ENCODE measurements around the gene KLHL6. TPM values are rescaled to one million over a fixed set of nuclear protein-coding genes. Genes with fewer than 3 reads are reported as not detected.

KLHL6 gene
- total RNA-seq, 1 experiment from 2014 or later = not detected

GRCh38 chr3:183485093-183485492 lies 70.4 kb downstream of the KLHL6 start:
- no peaks in the 10 kb centered on the region for H3K9me3 ChIP-seq (ENCODE audit: control insufficient read depth, low read depth, low read length)
- no peak overlapping the region for H4K91ac ChIP-seq (ENCODE audit: insufficient read length, low read depth, low read length)
- H2AFZ ChIP-seq (ENCODE audit: low read length) = no peak overlapping the region
- no peaks in the 10 kb centered on the region for H3K27me3 Mint-ChIP-seq (ENCODE audit: low read depth)
- H3K56ac ChIP-seq (ENCODE audit: insufficient read length, low read depth, low read length) = no peak overlapping the region
- WGBS (ENCODE audit: extremely low coverage, insufficient read length, low lambda C conversion rate) = no CpG with 5 or more reads among the region's 6 CpGs
- H3K36me3 Mint-ChIP-seq (ENCODE audit: insufficient read depth in 1 of 3, low read depth in 3 of 3) = no peaks in the 10 kb centered on the region
- no peak overlapping the region for H2BK120ac ChIP-seq (ENCODE audit: low read depth, low read length, poor library complexity, severe bottlenecking)
- no peak overlapping the region for H3K27ac ChIP-seq (ENCODE audit: insufficient read length, low read depth, low read length)
- no peak overlapping the region for H3K18ac ChIP-seq (ENCODE audit: insufficient read length, low read depth, low read length)
- no peak overlapping the region for H4K5ac ChIP-seq (ENCODE audit: insufficient read length, low read depth, low read length)
- H3K4me3 Mint-ChIP-seq = no peak overlapping the region
- H3K27me3 ChIP-seq (ENCODE audit: insufficient read depth, low read length) = no peaks in the 10 kb centered on the region
- no peak overlapping the region for H3K23ac ChIP-seq (ENCODE audit: insufficient read length, low read depth, low read length)
- H3K4ac ChIP-seq (ENCODE audit: low read depth, low read length) = no peak overlapping the region
- DNase-seq = no peak
- H4K20me1 ChIP-seq (ENCODE audit: control insufficient read depth, insufficient read depth, insufficient read length) = no peaks in the 10 kb centered on the region
- H3K23me2 ChIP-seq (ENCODE audit: insufficient read length, low read depth, low read length, poor library complexity, severe bottlenecking) = no peaks in the 10 kb centered on the region
- H2BK15ac ChIP-seq (ENCODE audit: low read depth, low read length) = no peak overlapping the region
- H2AK5ac ChIP-seq (ENCODE audit: insufficient read length, low read length) = no peak overlapping the region
- no peak overlapping the region for H2BK5ac ChIP-seq (ENCODE audit: insufficient read length, low read length)
- no peaks in the 10 kb centered on the region; a peak in 1 of 5 replicates for H3K9me3 Mint-ChIP-seq
- peaks cover 3% of the 10 kb centered on the region; the same call in 1 of the 2 replicates for H3K4me1 ChIP-seq (ENCODE audit: insufficient read depth, low read length)
- no peak overlapping the region for H4K8ac ChIP-seq (replicated peaks; ENCODE audit: insufficient read length, low read depth, low read length)
- no peak for TF ChIP-seq CTCF (conservative IDR thresholded peaks at IDR 0.05)
- H3K4me1 Mint-ChIP-seq = peaks cover 19 to 22% of the 10 kb centered on the region in 2 experiments
- no peak overlapping the region for H3K27ac Mint-ChIP-seq
- H3K9ac ChIP-seq (ENCODE audit: extremely low read depth, insufficient read length, low read length) = no peak overlapping the region
- no peak overlapping the region for H2BK12ac ChIP-seq (ENCODE audit: insufficient read length, low read depth, low read length)
- no peaks in the 10 kb centered on the region for H3K79me1 ChIP-seq (ENCODE audit: insufficient read depth, low read depth, low read length, poor library complexity, severe bottlenecking)
- no peak overlapping the region for H3K4me2 ChIP-seq (ENCODE audit: insufficient read depth, insufficient read length, low read length)
- H3K14ac ChIP-seq (ENCODE audit: insufficient read depth, low read length) = no peak overlapping the region
- H3K79me2 ChIP-seq (ENCODE audit: insufficient read depth, low read length) = no peaks in the 10 kb centered on the region
- no peak overlapping the region for H2BK20ac ChIP-seq (ENCODE audit: low read depth, low read length, poor library complexity, severe bottlenecking)
- no peak overlapping the region for H3T11ph ChIP-seq (ENCODE audit: low read length)

Data from H9 (cell line).